ENCODE data around the gene SH3BP4.
"Not testable (repeated sequence)": the region's sequence is repeated elsewhere in the genome, so short reads cannot be mapped to it uniquely, and the experiment has no call there.

Gene SH3BP4

GRCh38 chr2:235020141-235020540 lies 68.3 kb downstream of the SH3BP4 start:
- not testable (repeated sequence) for DNase-seq (ENCODE audit: low spot score)

GRCh38 chr2:235021752-235022151 lies 69.9 kb downstream of the SH3BP4 start:
- no peak for DNase-seq (ENCODE audit: low spot score)

- no peak for DNase-seq (ENCODE audit: low spot score)
These were observed 72.5 kb downstream of the SH3BP4 start for GRCh38 chr2:235024191-235024860.

GRCh38 chr2:235024931-235025773 lies 73.3 kb downstream of the SH3BP4 start:
- DNase-seq (ENCODE audit: low spot score) = no peak

GRCh38 chr2:235025800-235026536 lies 74.2 kb downstream of the SH3BP4 start:
- DNase-seq (ENCODE audit: low spot score) = no peak

GRCh38 chr2:235026649-235027557 lies 75.1 kb downstream of the SH3BP4 start:
- DNase-seq (ENCODE audit: low spot score) = no peak

- no peak for DNase-seq (ENCODE audit: low spot score)
These were observed 75.9 kb downstream of the SH3BP4 start for GRCh38 chr2:235027558-235028214.

GRCh38 chr2:235028646-235029045 lies 76.8 kb downstream of the SH3BP4 start:
- no peak for DNase-seq (ENCODE audit: low spot score)

- no peak for DNase-seq (ENCODE audit: low spot score)
These were observed 77.2 kb downstream of the SH3BP4 start for GRCh38 chr2:235029054-235029453.

- DNase-seq (ENCODE audit: low spot score) = no peak
These were observed 78.3 kb downstream of the SH3BP4 start for GRCh38 chr2:235030126-235030525.

GRCh38 chr2:235030936-235031335 lies 79.1 kb downstream of the SH3BP4 start:
- DNase-seq (ENCODE audit: low spot score) = no peak

- no peak for DNase-seq (ENCODE audit: low spot score)
These were observed 80.0 kb downstream of the SH3BP4 start for GRCh38 chr2:235031686-235032373.

GRCh38 chr2:235032466-235032865 lies 80.6 kb downstream of the SH3BP4 start:
- DNase-seq (ENCODE audit: low spot score) = no peak

- DNase-seq (ENCODE audit: low spot score) = no peak
These were observed 81.1 kb downstream of the SH3BP4 start for GRCh38 chr2:235032949-235033348.

GRCh38 chr2:235034265-235035118 lies 82.7 kb downstream of the SH3BP4 start:
- DNase-seq (ENCODE audit: low spot score) = no peak

GRCh38 chr2:235037604-235038166 lies 85.9 kb downstream of the SH3BP4 start:
- no peak for DNase-seq (ENCODE audit: low spot score)

GRCh38 chr2:235041221-235041917 lies 89.6 kb downstream of the SH3BP4 start:
- DNase-seq (ENCODE audit: low spot score) = no peak

- DNase-seq (ENCODE audit: low spot score) = no peak
These were observed 90.2 kb downstream of the SH3BP4 start for GRCh38 chr2:235041918-235042575.

Data from CD4-positive, alpha-beta T cell treated with Interleukin-15 for 4 hours (primary cell).